K562 (cell line): Measurements from ENCODE around the gene CARMIL3. TPM values are rescaled to one million over a fixed set of nuclear protein-coding genes. Genes with fewer than 3 reads are reported as not detected.

Source experiments
- BACH1 ChIP-seq: fragments of 200-800 bp; sonication (Bioruptor generic); IDR thresholded peaks from 2 replicates; pipeline ENCODE4 v1.6.1; 2016; ENCODE audit warnings: missing genetic modification characterization, missing compliant biosample characterization
- CHD7 ChIP-seq: fragments of 200-600 bp; sonication (generic); IDR thresholded peaks from one replicate; pipeline ENCODE4 v1.6.1; 2012; ENCODE audit warnings: mild to moderate bottlenecking, low read depth, low read length, inconsistent platforms
- COPS2 ChIP-seq: fragments of 450-650 bp; conservative IDR thresholded peaks from 2 replicates; pipeline ENCODE4 v1.6.1; 2016; ENCODE audit warnings: mild to moderate bottlenecking, moderate library complexity
- HMG20B ChIP-seq: fragments of 250-450 bp; sonication (Bioruptor Pico); IDR thresholded peaks from 2 replicates; pipeline ENCODE4 v1.5.0; 2021; ENCODE audit warnings: mild to moderate bottlenecking
- MBD2 ChIP-seq: sonication (generic); IDR thresholded peaks from 2 replicates; pipeline ENCODE4 v1.6.1; 2016; ENCODE audit warnings: low read depth, borderline replicate concordance
- PHB2 ChIP-seq: fragments of 450-650 bp; IDR thresholded peaks from 2 replicates; pipeline ENCODE4 v1.6.1; 2017; ENCODE audit warnings: low read depth
- ZKSCAN1 ChIP-seq: fragments of 150-350 bp; IDR thresholded peaks from 2 replicates; pipeline ENCODE4 v1.6.1; 2016; ENCODE audit warnings: low read depth, low read length
- polyA plus RNA-seq, 8 experiments: library from polyadenylated mRNA; depleted of rRNA in 4 of 8; stranded (reverse) in 5 of 8; unstranded in 3 of 8; fragments of >200 nt; fragmentation: Nextera tagmentation in 2 of 8; fragmentation: Illumina TruSeq in 1 of 8; extraction: Ambion mirVana in 2 of 8; extraction: Trizol in 1 of 8; gene quantifications; 2 replicates each; pipeline versions ENCODE4 v1.2.1 to v1.2.3, GENCODE V29; 2011 to 2014; ENCODE audit warnings: inconsistent platforms in 1 of 8, missing spikeins in 1 of 8
- total RNA-seq, 7 experiments: library from RNA; depleted of rRNA in 6 of 7; stranded (reverse); fragments of >200 nt in 6 of 7; fragmentation: Illumina TruSeq in 2 of 7; extraction: Trizol in 2 of 7; gene quantifications; 2 replicates each; pipeline versions ENCODE4 v1.2.1 to v1.2.3, GENCODE V29; 2011 to 2021; ENCODE audit warnings: low replicate concordance in 1 of 7
- TF ChIP-seq, protein P1 (sequence below): fragments of 450-650 bp; IDR thresholded peaks from 2 replicates; pipeline ENCODE4 v1.6.1; 2016; ENCODE audit warnings: low read depth

Gene CARMIL3
- total and polyA plus RNA-seq, 9 of the 15 experiments (the other 6 are each of a cell fraction or from before 2014, with no cell fraction given), result 0.01 to 0.11 (median 0.05) TPM; not detected in 5

DNA sequence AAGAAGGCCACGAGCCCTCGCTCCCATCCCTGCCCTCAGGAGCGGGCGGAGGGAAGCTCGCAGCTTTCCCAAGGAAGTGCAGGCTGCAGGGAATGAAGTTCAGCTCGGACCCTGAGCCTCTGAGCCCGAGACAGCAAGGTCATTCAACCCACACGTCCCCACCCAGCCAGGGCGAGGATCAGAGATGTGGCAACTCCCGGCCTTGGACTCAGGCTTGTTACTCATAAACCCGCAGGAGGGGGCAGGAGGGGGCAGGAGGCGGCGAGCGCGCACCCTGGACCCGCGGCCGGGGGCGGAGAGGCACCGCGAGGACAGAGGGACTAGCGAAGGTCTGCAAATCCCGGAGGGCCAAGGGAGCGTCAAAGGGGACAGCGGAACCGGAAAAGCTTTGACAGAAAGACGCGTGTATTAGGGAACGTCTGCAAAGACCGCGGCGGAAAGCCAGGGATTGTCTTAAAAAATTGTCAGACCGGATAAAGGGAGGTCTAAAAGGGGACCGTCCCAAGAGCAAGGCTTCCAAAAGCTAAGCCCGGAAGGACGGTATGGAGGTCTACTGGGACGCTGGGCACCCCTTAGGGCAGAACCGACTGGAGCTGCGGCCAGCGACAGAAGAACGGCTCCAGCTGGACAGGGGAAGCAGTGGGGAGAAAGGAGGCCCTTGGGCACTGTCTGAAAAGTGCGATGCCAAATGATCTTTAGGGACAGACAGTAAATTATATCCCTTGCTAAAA lies 62.2 kb downstream of the CARMIL3 start (continued):
- TF ChIP-seq, protein P1, sequence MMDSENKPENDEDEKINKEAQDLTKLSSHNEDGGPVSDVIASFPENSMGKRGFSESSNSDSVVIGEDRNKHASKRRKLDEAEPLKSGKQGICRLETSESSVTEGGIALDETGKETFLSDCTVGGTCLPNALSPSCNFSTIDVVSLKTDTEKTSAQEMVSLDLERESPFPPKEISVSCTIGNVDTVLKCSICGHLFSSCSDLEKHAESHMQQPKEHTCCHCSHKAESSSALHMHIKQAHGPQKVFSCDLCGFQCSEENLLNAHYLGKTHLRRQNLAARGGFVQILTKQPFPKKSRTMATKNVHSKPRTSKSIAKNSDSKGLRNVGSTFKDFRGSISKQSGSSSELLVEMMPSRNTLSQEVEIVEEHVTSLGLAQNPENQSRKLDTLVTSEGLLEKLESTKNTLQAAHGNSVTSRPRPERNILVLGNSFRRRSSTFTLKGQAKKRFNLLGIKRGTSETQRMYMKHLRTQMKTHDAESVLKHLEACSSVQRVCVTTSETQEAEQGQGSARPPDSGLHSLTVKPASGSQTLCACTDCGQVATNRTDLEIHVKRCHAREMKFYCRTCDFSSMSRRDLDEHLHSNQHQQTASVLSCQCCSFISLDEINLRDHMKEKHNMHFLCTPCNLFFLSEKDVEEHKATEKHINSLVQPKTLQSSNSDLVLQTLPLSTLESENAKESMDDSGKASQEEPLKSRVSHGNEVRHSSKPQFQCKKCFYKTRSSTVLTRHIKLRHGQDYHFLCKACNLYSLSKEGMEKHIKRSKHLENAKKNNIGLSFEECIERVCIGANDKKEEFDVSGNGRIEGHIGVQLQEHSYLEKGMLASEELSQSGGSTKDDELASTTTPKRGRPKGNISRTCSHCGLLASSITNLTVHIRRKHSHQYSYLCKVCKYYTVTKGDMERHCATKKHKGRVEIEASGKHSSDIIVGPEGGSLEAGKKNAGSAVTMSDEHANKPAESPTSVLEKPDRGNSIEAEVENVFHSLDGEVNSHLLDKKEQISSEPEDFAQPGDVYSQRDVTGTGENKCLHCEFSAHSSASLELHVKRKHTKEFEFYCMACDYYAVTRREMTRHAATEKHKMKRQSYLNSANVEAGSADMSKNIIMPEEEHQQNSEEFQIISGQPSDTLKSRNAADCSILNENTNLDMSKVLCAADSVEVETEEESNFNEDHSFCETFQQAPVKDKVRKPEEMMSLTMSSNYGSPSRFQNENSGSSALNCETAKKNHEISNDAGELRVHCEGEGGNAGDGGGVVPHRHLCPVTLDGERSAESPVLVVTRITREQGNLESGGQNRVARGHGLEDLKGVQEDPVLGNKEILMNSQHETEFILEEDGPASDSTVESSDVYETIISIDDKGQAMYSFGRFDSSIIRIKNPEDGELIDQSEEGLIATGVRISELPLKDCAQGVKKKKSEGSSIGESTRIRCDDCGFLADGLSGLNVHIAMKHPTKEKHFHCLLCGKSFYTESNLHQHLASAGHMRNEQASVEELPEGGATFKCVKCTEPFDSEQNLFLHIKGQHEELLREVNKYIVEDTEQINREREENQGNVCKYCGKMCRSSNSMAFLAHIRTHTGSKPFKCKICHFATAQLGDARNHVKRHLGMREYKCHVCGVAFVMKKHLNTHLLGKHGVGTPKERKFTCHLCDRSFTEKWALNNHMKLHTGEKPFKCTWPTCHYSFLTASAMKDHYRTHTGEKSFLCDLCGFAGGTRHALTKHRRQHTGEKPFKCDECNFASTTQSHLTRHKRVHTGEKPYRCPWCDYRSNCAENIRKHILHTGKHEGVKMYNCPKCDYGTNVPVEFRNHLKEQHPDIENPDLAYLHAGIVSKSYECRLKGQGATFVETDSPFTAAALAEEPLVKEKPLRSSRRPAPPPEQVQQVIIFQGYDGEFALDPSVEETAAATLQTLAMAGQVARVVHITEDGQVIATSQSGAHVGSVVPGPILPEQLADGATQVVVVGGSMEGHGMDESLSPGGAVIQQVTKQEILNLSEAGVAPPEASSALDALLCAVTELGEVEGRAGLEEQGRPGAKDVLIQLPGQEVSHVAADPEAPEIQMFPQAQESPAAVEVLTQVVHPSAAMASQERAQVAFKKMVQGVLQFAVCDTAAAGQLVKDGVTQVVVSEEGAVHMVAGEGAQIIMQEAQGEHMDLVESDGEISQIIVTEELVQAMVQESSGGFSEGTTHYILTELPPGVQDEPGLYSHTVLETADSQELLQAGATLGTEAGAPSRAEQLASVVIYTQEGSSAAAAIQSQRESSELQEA, result no peak
- TF ChIP-seq HMG20B, result no peak
- no peak for TF ChIP-seq ZKSCAN1
- TF ChIP-seq MBD2, result no peak; the same call in 1 of the 2 replicates
- TF ChIP-seq COPS2, result no peak
- no peak for TF ChIP-seq PHB2
- TF ChIP-seq BACH1 (tag), result no peak
- TF ChIP-seq CHD7, result no peak
